Immature natural killer cell (primary cell): ENCODE measurements around the gene GNG14. TPM values are rescaled to one million over a fixed set of nuclear protein-coding genes. Genes with fewer than 3 reads are reported as not detected.
A peak's percentile ranks its signal among the peaks of the same experiment; 100 is the strongest.
"Not testable (repeated sequence)": the region's sequence is repeated elsewhere in the genome, so short reads cannot be mapped to it uniquely, and the experiment has no call there.

Experiments
- DNase-seq, 3 donors: peaks; one replicate each; pipeline ENCODE4 v3.0.0; 2022; ENCODE audit warnings: mixed read lengths in 1 of 3
- H3K27ac Mint-ChIP-seq, 6 donors: one replicate each; pipeline ENCODE4 v1.8.0; 2020; ENCODE audit warnings: mixed read lengths in 6 of 6, mild to moderate bottlenecking in 5 of 6, inconsistent platforms in 4 of 6, moderate library complexity in 3 of 6
- H3K27me3 Mint-ChIP-seq, 3 donors: one replicate each; pipeline ENCODE4 v1.8.0; 2020 to 2021; ENCODE audit warnings: low read depth in 3 of 3, mild to moderate bottlenecking in 3 of 3, mixed read lengths in 3 of 3, moderate library complexity in 3 of 3, inconsistent platforms in 1 of 3
- H3K36me3 Mint-ChIP-seq, 3 donors: one replicate each; pipeline ENCODE4 v1.8.0; 2020; ENCODE audit warnings: mixed read lengths in 3 of 3, inconsistent platforms in 2 of 3, mild to moderate bottlenecking in 2 of 3
- H3K4me1 Mint-ChIP-seq, 2 donors: one replicate each; pipeline ENCODE4 v1.8.0; 2020; ENCODE audit warnings: inconsistent platforms in 2 of 2, mild to moderate bottlenecking in 2 of 2, mixed read lengths in 2 of 2, moderate library complexity in 1 of 2
- H3K4me3 Mint-ChIP-seq, 5 donors: one replicate each; pipeline ENCODE4 v1.8.0; 2020; ENCODE audit warnings: mild to moderate bottlenecking in 5 of 5, mixed read lengths in 5 of 5, inconsistent platforms in 3 of 5, moderate library complexity in 3 of 5
- H3K9me3 Mint-ChIP-seq, 6 donors: one replicate each; pipeline ENCODE4 v1.8.0; 2020; ENCODE audit warnings: mild to moderate bottlenecking in 6 of 6, mixed read lengths in 6 of 6, inconsistent platforms in 4 of 6, moderate library complexity in 3 of 6
- polyA plus RNA-seq, 3 donors: library from polyadenylated mRNA; unstranded; fragments of 300-500 nt; fragmentation: Illumina TruSeq; gene quantifications; one replicate each; pipeline ENCODE4 v1.2.3, GENCODE V29; 2021

Gene GNG14
- polyA plus RNA-seq, 3 donors from 2014 or later, result not detected

DNA sequence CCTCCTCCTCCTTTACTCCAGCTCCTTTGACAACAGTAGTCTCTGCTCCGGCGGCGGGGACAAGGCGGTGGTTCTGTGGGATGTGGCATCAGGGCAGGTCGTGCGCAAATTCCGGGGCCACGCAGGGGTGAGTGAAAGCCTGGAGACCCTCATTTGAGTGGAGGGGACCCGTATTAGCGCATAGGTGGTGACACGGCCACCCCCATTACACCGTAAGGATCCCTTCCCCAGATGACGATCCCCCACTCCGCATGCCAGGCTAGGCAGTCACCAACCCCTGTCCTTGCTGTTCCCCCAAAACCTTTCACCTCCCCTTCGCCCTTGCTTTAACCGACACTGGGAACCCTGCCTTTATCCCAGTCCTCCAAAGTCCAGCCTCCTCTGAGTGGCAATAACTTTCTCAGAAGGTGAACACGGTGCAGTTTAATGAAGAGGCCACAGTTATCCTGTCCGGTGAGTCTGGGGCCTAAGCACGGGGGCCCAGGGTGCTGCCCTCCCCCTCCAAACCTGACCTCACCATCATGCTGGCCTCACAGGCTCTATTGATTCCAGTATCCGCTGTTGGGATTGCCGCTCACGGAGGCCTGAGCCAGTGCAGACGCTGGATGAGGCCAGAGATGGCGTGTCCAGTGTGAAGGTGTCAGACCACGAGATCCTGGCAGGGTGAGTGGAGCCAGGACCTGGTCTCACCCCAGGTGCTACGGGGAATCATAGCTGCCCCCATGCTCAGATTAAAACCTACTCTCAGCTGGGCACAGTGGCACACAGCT, 17.5 kb upstream of the GNG14 start:
- Mint-ChIP-seq H3K27me3 (peaks cover 7 to 13% (median 8%) of the 10 kb centered on the region in 3 donors), H3K9me3 (no peaks in the 10 kb centered on the region), H3K36me3 (peaks cover 0 to 10% (median 4%) of the 10 kb centered on the region in 3 donors), H3K4me3 (peak overlapping the region; percentile 90 to 99 (median 99)), H3K27ac (peak overlapping the region; percentile 97 to 100 (median 100)), H3K4me1 (peaks cover 48 to 51% of the 10 kb centered on the region in 2 donors)
- DNase-seq, result no peak

DNA sequence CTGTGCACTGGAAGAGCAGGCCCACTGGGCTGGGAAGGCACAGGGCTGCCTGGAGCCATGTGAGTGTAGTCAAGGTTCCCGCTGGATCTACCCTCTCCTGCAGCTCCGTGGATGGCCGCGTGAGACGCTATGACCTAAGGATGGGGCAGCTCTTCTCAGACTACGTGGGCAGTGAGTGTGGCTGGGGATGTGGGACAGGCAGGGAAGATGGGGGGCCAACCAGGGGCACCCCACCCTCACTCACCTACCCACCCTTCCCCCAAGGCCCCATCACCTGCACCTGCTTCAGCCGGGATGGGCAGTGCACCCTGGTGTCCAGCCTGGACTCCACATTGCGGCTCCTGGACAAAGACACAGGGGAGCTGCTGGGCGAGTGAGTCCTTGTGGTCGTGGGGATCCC, 15.1 kb upstream of the GNG14 start:
- Mint-ChIP-seq H3K36me3 (peaks cover 4 to 20% (median 12%) of the 10 kb centered on the region in 3 donors), H3K27me3 (peaks cover 5 to 15% (median 9%) of the 10 kb centered on the region in 3 donors), H3K9me3 (no peaks in the 10 kb centered on the region), H3K4me3 (no peak overlapping the region), H3K4me1 (peaks cover 38 to 44% of the 10 kb centered on the region in 2 donors), H3K27ac (no peak overlapping the region)
- no peak for DNase-seq

DNA sequence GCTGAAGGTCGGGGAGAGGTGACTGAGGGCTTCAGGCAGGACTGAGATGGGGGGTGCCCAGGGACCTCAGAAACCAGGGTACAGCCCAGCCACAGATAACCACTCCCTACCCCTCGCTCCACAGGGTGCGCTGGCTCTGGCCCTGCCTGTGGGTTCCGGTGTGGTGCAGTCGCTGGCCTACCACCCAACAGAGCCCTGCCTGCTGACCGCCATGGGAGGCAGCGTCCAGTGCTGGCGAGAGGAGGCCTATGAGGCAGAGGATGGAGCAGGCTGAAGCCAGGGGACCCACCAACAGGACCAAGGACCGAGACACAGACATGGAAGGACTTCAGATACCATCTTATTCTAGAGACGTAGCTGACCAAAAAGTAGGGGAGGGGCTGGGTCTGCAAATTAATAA, 12.4 kb upstream of the GNG14 start:
- H3K36me3 Mint-ChIP-seq, result peaks cover 4 to 25% (median 15%) of the 10 kb centered on the region in 3 donors
- DNase-seq, result no peak
- H3K27ac Mint-ChIP-seq, result peak overlapping the region in 1 of 6 donors; percentile 17
- H3K4me1 Mint-ChIP-seq, result peaks cover 27 to 31% of the 10 kb centered on the region in 2 donors
- peaks cover 1 to 7% (median 3%) of the 10 kb centered on the region in 3 donors for H3K27me3 Mint-ChIP-seq
- H3K9me3 Mint-ChIP-seq, result no peaks in the 10 kb centered on the region
- no peak overlapping the region for H3K4me3 Mint-ChIP-seq

DNA sequence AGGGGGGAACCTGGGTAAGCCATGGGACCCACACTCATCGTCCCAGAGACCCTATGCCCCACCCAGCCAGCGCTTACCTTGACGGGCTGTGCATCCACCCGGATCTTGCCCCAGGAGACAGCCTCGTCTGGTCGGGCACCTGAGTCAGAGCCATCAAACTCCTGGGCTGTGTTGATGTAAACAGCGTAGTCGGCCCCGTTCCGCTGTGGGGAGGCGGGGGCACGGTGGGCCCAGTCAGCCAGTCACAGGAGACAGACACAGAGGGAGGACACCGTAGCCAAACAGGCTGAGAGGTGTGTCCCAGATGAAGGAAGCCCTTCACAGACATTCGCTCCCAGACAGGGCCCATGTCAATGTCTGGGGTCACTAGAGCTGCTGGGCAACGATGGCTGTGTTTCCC, 11.9 kb upstream of the GNG14 start:
- Mint-ChIP-seq H3K9me3 (no peaks in the 10 kb centered on the region), H3K36me3 (peaks cover 5 to 26% (median 15%) of the 10 kb centered on the region in 3 donors), H3K4me1 (peaks cover 29 to 31% of the 10 kb centered on the region in 2 donors), H3K27ac (peak overlapping the region in 3 of 6 donors; percentile 7 to 72 (median 39)), H3K27me3 (peaks cover 2 to 8% (median 3%) of the 10 kb centered on the region in 3 donors), H3K4me3 (no peak overlapping the region)
- no peak for DNase-seq

DNA sequence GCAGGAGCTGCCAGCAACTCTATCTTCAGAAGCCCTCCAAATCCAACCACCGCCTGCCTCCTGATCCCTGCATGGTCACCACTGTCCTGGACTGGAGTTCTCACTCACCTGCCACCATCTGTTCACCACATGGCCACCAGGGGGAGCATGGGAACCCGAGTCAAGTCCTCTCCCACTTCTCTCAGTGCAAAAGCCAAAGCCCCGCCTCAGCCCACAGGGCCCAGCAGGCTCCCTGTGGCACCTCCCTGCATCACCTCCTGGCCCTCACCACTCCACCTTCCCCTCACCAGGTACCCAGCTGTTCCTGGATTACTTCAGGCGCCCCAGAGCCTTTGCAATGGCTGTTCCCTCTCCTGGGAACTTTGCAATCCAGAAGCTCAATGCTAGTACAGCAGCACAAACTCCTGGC, 11.4 kb upstream of the GNG14 start:
- Mint-ChIP-seq H3K27ac (peak overlapping the region; percentile 7 to 77 (median 49)), H3K9me3 (no peaks in the 10 kb centered on the region), H3K27me3 (peaks cover 4 to 12% (median 6%) of the 10 kb centered on the region in 3 donors), H3K4me3 (no peak overlapping the region), H3K4me1 (peaks cover 34 to 35% of the 10 kb centered on the region in 2 donors), H3K36me3 (peaks cover 9 to 30% (median 15%) of the 10 kb centered on the region in 3 donors)
- DNase-seq, result peak; percentile 69 to 76 (median 70)

DNA sequence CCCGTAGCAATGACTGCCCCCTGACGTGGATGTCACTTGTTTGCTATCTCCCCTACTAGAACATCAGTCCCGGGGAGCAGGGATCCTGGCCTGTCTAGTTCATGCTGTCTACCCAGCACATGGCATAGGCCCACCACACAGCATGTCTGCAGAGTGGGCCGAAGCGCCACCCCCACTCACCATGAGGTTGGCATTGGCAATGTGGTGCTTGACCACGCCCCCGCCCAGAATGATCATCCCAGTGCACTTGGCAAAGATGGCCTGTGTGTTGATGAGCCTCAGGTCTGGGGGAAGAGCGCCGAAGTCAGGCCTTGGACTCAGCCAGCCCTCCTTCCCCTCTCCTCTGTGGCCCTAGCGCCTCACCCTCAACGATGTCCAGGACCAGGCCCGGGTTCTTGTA, 10.9 kb upstream of the GNG14 start:
- Mint-ChIP-seq H3K4me1 (peaks cover 33 to 37% of the 10 kb centered on the region in 2 donors), H3K4me3 (no peak overlapping the region), H3K27me3 (peaks cover 9 to 18% (median 10%) of the 10 kb centered on the region in 3 donors), H3K36me3 (peaks cover 9 to 29% (median 14%) of the 10 kb centered on the region in 3 donors), H3K27ac (peak overlapping the region in 4 of 6 donors; percentile 39 to 77 (median 56)), H3K9me3 (no peaks in the 10 kb centered on the region)
- no peak for DNase-seq

DNA sequence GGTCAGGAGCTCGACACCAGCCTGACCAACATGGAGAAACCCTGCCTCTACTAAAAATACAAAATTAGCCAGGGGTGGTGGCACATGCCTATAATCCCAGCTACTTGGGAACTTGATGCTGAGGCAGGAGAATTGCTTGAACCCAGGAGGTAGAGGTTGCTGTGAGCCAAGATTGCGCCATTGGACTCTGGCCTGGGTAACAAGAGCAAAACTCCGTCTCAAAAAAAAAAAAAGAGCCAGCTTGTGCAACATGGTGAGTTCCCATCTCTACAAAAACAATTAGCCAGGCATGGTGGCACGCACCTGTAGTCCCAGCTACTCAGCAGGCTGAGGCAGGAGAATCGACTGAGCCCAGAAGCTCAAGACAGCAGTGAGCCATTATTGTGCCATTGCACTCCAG, 9.8 kb upstream of the GNG14 start:
- peaks cover 29 to 35% of the 10 kb centered on the region in 2 donors for H3K4me1 Mint-ChIP-seq
- not testable (repeated sequence) for DNase-seq, H3K9me3 Mint-ChIP-seq, H3K27ac Mint-ChIP-seq, H3K4me3 Mint-ChIP-seq
- peaks cover 14 to 22% (median 14%) of the 10 kb centered on the region in 3 donors for H3K27me3 Mint-ChIP-seq
- H3K36me3 Mint-ChIP-seq, result peaks cover 9 to 26% (median 11%) of the 10 kb centered on the region in 3 donors

DNA sequence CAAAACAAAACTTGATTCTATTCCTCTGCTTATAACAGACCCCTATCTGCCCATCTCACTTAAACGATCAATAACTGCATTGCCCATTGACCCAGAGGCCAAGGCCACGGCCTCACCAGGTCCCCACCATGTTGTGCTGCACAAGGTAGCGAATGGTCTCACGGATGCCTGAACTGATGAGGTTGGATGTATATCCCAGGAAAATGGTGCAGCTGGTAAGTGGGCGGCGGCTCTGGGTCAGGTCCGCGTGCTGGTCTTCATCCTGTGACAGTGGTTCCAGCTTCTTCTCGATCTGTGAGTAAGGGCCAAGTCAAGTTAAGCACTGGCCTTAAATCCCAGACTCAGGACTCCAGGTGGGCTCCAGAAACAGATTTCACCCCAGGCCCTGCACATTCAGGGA, 7.8 kb upstream of the GNG14 start:
- peaks cover 29 to 32% of the 10 kb centered on the region in 2 donors for H3K4me1 Mint-ChIP-seq
- no peak for DNase-seq
- peak overlapping the region in 4 of 6 donors; percentile 10 to 69 (median 31) for H3K27ac Mint-ChIP-seq
- peaks cover 14 to 22% (median 18%) of the 10 kb centered on the region in 3 donors for H3K27me3 Mint-ChIP-seq
- peak overlapping the region; percentile 17 to 94 (median 60) for H3K4me3 Mint-ChIP-seq
- H3K9me3 Mint-ChIP-seq, result no peaks in the 10 kb centered on the region
- peaks cover 9 to 19% (median 11%) of the 10 kb centered on the region in 3 donors for H3K36me3 Mint-ChIP-seq

DNA sequence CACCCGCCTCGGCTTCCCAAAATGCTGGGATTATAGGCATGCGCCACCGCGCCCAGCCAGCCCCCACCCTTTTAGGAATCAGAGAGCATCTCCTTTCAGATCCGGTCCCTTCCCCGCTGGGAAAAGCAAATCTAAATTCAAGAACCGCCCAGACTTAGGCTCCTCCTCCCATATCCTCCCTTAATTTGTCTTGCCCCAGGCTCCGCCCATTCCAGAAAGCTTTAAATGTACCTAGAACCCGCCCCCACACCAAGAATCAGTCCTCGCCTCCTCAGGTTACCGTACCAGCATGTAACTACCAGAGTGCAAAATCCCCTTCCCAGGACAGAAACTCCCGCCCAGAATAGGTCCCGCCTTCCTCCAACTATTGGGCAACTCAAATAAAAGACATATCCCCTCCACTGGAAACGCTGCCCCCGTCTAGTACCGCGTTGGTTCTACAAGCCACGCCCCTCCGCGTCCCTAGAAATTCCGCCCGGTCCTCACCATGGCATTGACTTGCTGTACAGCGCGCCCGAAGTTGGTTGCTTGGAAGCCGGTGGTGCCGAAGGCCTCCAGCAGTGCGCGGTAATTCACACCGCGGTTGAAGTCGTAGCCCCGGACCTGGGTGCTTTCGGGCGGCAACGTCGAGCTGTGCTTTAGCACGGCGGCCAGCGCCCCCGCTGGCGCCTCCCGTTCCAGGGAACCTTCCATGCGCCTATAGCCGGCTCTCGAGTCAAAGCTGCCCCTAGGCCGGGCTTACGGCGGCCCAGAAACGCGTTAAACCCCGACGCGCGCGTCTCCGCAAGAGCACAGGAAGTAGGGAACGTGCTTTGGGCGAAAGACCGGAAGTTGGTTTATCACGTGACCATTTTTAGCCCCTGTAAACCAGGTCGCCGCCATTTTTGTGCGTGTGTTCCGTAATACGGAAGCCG, 6.5 kb upstream of the GNG14 start, which contains the start of gene DHPS:
Gene DHPS (minus strand): TSS at position 807 of the 914 bp plus-strand sequence. CDS start 114 bp downstream, at position 693.
- peak within 1 kb of the TSS; percentile 93 to 98 (median 95) for H3K27ac Mint-ChIP-seq
- H3K9me3 Mint-ChIP-seq, result no peaks in the 10 kb centered on the region
- peaks cover 14 to 23% (median 22%) of the 10 kb centered on the region in 3 donors for H3K27me3 Mint-ChIP-seq
- DNase-seq, result peak; percentile 91 to 95 (median 93)
- H3K4me1 Mint-ChIP-seq, result peaks cover 27 to 30% of the 10 kb centered on the region in 2 donors
- H3K4me3 Mint-ChIP-seq, result peak within 1 kb of the TSS; percentile 94 to 99 (median 96)
- H3K36me3 Mint-ChIP-seq, result peaks cover 7 to 17% (median 9%) of the 10 kb centered on the region in 3 donors

DNA sequence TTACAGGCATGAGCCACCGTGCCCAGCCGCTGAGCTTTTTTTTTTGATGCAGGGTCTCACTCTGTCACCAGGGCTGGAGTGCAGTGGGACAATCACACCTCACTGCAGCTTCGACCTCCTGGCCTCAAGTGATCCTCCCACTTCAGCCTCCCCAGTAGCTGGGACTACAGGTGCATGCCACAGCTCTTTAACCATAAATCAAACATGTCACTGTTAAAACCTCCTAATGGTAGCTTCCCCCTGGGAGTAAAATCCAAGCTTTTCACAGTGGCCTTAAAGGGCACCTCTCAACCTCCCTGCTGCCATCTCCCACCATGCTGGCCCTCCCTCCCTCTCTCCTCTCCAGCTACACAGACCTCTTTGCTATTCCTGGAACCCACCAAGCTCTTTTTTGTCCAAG, 2.0 kb upstream of the GNG14 start:
- peaks cover 0 to 5% (median 4%) of the 10 kb centered on the region in 3 donors for H3K36me3 Mint-ChIP-seq
- no peak overlapping the region for H3K4me3 Mint-ChIP-seq
- no peak for DNase-seq
- peaks cover 14 to 23% (median 15%) of the 10 kb centered on the region in 3 donors for H3K27me3 Mint-ChIP-seq
- no peak overlapping the region for H3K27ac Mint-ChIP-seq
- H3K4me1 Mint-ChIP-seq, result peaks cover 9% of the 10 kb centered on the region in 2 donors
- no peaks in the 10 kb centered on the region for H3K9me3 Mint-ChIP-seq

DNA sequence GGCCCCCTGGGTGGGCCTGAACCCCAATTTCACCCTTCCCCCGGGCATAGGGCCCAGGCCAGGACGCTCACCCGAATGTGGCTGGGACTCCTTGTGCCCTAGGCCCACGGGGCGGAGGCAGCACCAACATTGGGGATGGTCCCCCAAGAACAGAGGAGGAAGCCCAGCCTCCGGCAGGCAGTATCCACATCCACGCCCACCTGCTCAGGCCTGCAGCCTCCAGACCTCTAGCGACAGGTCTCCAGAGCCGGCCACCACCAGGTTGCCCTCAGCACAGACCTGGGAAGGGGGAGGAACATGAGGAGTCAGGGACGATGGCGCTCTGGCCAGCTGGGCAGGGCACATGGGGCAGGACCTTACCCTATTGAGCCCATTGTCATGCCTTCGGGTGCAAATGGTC, 1.2 kb downstream of the GNG14 start:
- Mint-ChIP-seq H3K4me3 (no peak overlapping the region), H3K4me1 (no peaks in the 10 kb centered on the region), H3K27ac (no peak overlapping the region), H3K9me3 (no peaks in the 10 kb centered on the region), H3K27me3 (peaks cover 2 to 6% (median 2%) of the 10 kb centered on the region in 3 donors), H3K36me3 (no peaks in the 10 kb centered on the region)
- no peak for DNase-seq

DNA sequence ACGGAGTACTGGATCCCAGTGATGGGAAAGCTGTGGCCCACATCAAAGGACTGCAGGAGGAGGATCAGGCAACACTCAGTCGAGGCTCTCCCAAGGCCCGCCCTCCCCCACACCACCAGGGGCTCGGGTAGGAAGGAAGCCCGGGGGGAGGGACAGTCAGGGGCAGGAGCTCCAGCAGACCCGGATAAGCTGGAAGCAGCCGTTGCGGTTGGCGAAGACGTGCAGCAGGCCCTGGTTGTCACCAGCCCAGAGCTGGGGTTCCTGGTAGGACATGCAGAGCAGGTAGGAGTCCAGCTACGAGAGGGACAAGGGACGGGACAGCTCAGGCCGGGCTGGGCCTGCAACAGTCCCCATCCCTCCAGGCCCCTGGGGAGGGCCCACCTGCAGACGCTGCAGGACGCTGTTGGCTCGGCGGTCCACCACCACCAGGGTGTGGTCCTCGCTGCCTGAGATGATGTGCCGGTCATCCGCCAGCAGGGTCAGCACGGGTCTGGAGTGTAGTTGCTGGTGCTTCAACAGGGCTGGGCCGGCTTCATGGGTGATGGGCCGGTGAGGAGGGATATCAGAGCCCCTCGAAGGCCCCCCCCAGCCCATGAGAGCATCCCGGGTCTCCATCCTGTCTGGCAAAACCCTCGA, 1.9 kb downstream of the GNG14 start:
- Mint-ChIP-seq H3K4me3 (no peak overlapping the region), H3K9me3 (no peaks in the 10 kb centered on the region), H3K36me3 (no peaks in the 10 kb centered on the region), H3K27ac (no peak overlapping the region), H3K27me3 (peaks cover 2 to 4% (median 2%) of the 10 kb centered on the region in 3 donors), H3K4me1 (no peaks in the 10 kb centered on the region)
- DNase-seq, result no peak

DNA sequence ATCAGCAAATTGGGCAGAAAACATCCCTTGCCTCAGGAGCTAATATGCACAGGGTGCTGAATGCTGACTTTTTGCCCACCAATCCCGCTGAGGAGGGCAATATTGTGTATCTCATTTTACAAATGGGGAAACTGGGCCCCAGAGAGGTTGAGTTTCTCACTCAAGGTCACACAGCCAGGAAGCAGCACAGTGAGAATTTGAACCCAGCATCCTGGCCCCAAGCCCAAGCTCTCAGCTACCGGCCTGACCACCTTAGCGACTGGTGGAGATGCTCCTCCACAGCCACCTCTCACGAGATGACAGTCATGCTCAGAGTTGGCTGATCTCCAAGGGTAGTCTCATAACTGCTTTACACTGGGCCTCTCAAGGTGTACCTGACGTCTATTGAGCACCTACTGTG, 5.2 kb downstream of the GNG14 start:
- Mint-ChIP-seq H3K9me3 (no peaks in the 10 kb centered on the region), H3K27me3 (peaks cover 3 to 8% (median 4%) of the 10 kb centered on the region in 3 donors), H3K27ac (no peak overlapping the region), H3K4me3 (no peak overlapping the region), H3K36me3 (no peaks in the 10 kb centered on the region), H3K4me1 (peaks cover 9% of the 10 kb centered on the region in 2 donors)
- no peak for DNase-seq
